ENCODE results near the gene PCGF2. TPM values are rescaled to one million over a fixed set of nuclear protein-coding genes. Genes with fewer than 3 reads are reported as not detected.

Gene PCGF2
- total RNA-seq, 4 donors from 2014 or later: 7.7 to 50.0 (median 17.6) TPM

- no peak for DNase-seq (ENCODE audit: low spot score in 2 of 2)
- Histone ChIP-seq H3K9me3 (no peaks in the 10 kb centered on the region), H3K4me1 (peaks cover 0 to 2% (median 0%) of the 10 kb centered on the region in 4 donors), H3K36me3 (peaks cover 3 to 100% (median 15%) of the 10 kb centered on the region in 3 donors), H3K4me3 (no peak overlapping the region), H3K27me3 (no peaks in the 10 kb centered on the region), H3K27ac (no peak overlapping the region)
- WGBS, 2 donors: 80 to 81% methylated on average over 11 of the region's 11 CpGs
- no peak for TF ChIP-seq CTCF (IDR thresholded peaks at IDR 0.05)
- no peak for TF ChIP-seq POLR2A (IDR thresholded peaks at IDR 0.05)
- TF ChIP-seq EP300 (IDR thresholded peaks at IDR 0.05): no peak
Measured at GRCh38 chr17:38713456-38714075, 34.6 kb downstream of the PCGF2 start.

GRCh38 chr17:38712593-38712992 lies 35.5 kb downstream of the PCGF2 start:
- Histone ChIP-seq H3K36me3 (peaks cover 3 to 96% (median 15%) of the 10 kb centered on the region in 3 donors), H3K27me3 (no peaks in the 10 kb centered on the region), H3K4me1 (peaks cover 0 to 2% (median 0%) of the 10 kb centered on the region in 4 donors), H3K27ac (no peak overlapping the region), H3K9me3 (no peaks in the 10 kb centered on the region), H3K4me3 (no peak overlapping the region)
- no peak for DNase-seq (ENCODE audit: low spot score in 2 of 2)
- 92 to 93% methylated on average over 10 of the region's 10 CpGs for WGBS, 2 donors
- TF ChIP-seq EP300 (IDR thresholded peaks at IDR 0.05): no peak
- no peak for TF ChIP-seq POLR2A (IDR thresholded peaks at IDR 0.05)
- no peak for TF ChIP-seq CTCF (IDR thresholded peaks at IDR 0.05)

GRCh38 chr17:38711792-38712571 lies 36.2 kb downstream of the PCGF2 start:
- H3K4me3 ChIP-seq: no peak overlapping the region
- 68 to 70% methylated on average over 26 of the region's 26 CpGs for WGBS, 2 donors
- DNase-seq (ENCODE audit: low spot score in 2 of 2): no peak

GRCh38 chr17:38710985-38711384 lies 37.2 kb downstream of the PCGF2 start:
- no peak overlapping the region for H3K27ac ChIP-seq
- TF ChIP-seq EP300 (IDR thresholded peaks at IDR 0.05): no peak
- TF ChIP-seq CTCF (IDR thresholded peaks at IDR 0.05): no peak
- WGBS, 2 donors: 77 to 87% methylated on average over 5 of the region's 5 CpGs
- no peak for DNase-seq (ENCODE audit: low spot score in 2 of 2)
- H3K9me3 ChIP-seq: no peaks in the 10 kb centered on the region
- H3K4me1 ChIP-seq: peaks cover 0 to 17% (median 9%) of the 10 kb centered on the region in 4 donors
- peaks cover 0 to 84% (median 5%) of the 10 kb centered on the region in 3 donors for H3K36me3 ChIP-seq
- H3K27me3 ChIP-seq: no peaks in the 10 kb centered on the region
- no peak overlapping the region for H3K4me3 ChIP-seq

More at GRCh38 chr17:38711792-38712571, 36.2 kb downstream of the PCGF2 start:
- Histone ChIP-seq H3K9me3 (no peaks in the 10 kb centered on the region), H3K27ac (no peak overlapping the region), H3K27me3 (no peaks in the 10 kb centered on the region), H3K4me1 (peaks cover 0 to 8% (median 3%) of the 10 kb centered on the region in 4 donors), H3K36me3 (peaks cover 2 to 94% (median 15%) of the 10 kb centered on the region in 3 donors)
- no peak for TF ChIP-seq POLR2A (IDR thresholded peaks at IDR 0.05)

- Histone ChIP-seq H3K27me3 (no peaks in the 10 kb centered on the region), H3K4me1 (peaks cover 0 to 17% (median 9%) of the 10 kb centered on the region in 4 donors), H3K36me3 (peaks cover 0 to 80% (median 1%) of the 10 kb centered on the region in 3 donors), H3K27ac (no peak overlapping the region), H3K4me3 (no peak overlapping the region), H3K9me3 (no peaks in the 10 kb centered on the region)
- WGBS, 2 donors: 95 to 98% methylated on average over 3 of the region's 3 CpGs
- DNase-seq (ENCODE audit: low spot score in 2 of 2): no peak
- TF ChIP-seq POLR2A (IDR thresholded peaks at IDR 0.05) (no peak), EP300 (IDR thresholded peaks at IDR 0.05) (no peak), CTCF (IDR thresholded peaks at IDR 0.05) (no peak)
Measured at GRCh38 chr17:38710604-38710962, 37.6 kb downstream of the PCGF2 start.
